GM12892 (cell line): ENCODE results near the gene DNAL1.

Source experiments
- POLR2A ChIP-seq: IDR thresholded peaks from 2 replicates; pipeline ENCODE4 v1.6.1; 2011; ENCODE audit warnings: low read depth, low read length, control low read depth
- POLR2AphosphoS5 ChIP-seq: IDR thresholded peaks from 2 replicates; pipeline ENCODE4 v1.6.1; 2011; ENCODE audit warnings: low read depth, low read length, control low read depth
- TAF1 ChIP-seq: IDR thresholded peaks from 2 replicates; pipeline ENCODE4 v1.6.1; 2011; ENCODE audit warnings: low read depth, mild to moderate bottlenecking, control low read depth, low read length, borderline replicate concordance

GRCh38 chr14:73662487-73662943 is 17.7 kb downstream of the DNAL1 start:
- TF ChIP-seq POLR2A (no peak), POLR2AphosphoS5 (no peak), TAF1 (no peak)
